ENCODE data around the gene PLD3. TPM values are rescaled to one million over a fixed set of nuclear protein-coding genes. Genes with fewer than 3 reads are reported as not detected.

PLD3 gene
- total and polyA plus RNA-seq, 12 donors: 116 to 238 (median 169) TPM

GRCh38 chr19:40383668-40384248 is 35.3 kb downstream of the PLD3 start:
- 84 to 85% methylated on average over 28 of the region's 28 CpGs for WGBS, 2 donors
- intact Hi-C loops (cut with DNase I): no loop called here
- no peaks in the 10 kb centered on the region for H3K4me1 ChIP-seq
- H3K36me3 ChIP-seq: peaks cover 0 to 18% (median 0%) of the 10 kb centered on the region in 9 donors
- no peak overlapping the region for H3K27ac ChIP-seq
- no peak overlapping the region for H3K4me3 ChIP-seq
- no peaks in the 10 kb centered on the region for H3K27me3 ChIP-seq
- ATAC-seq: no peak
- TF ChIP-seq CTCF (IDR thresholded peaks at IDR 0.05): no peak
- H3K9me3 ChIP-seq: no peaks in the 10 kb centered on the region
- DNase-seq: no peak

GRCh38 chr19:40387155-40387554 is 38.7 kb downstream of the PLD3 start:
- DNase-seq (no peak), ATAC-seq (no peak)
- intact Hi-C loops (cut with DNase I): no loop called here
- no peak for TF ChIP-seq CTCF (IDR thresholded peaks at IDR 0.05)
- H3K36me3 ChIP-seq: no peaks in the 10 kb centered on the region
- no peaks in the 10 kb centered on the region for H3K27me3 ChIP-seq
- H3K27ac ChIP-seq: no peak overlapping the region
- WGBS, 2 donors: 88 to 93% methylated on average over 10 of the region's 10 CpGs
- H3K4me1 ChIP-seq: no peaks in the 10 kb centered on the region
- no peaks in the 10 kb centered on the region for H3K9me3 ChIP-seq
- H3K4me3 ChIP-seq: no peak overlapping the region

- no peak overlapping the region for H3K27ac ChIP-seq
- intact Hi-C loops (cut with DNase I): no loop called here
- H3K27me3 ChIP-seq: no peaks in the 10 kb centered on the region
- no peak overlapping the region for H3K4me3 ChIP-seq
- H3K36me3 ChIP-seq: no peaks in the 10 kb centered on the region
- peaks cover 0 to 6% (median 0%) of the 10 kb centered on the region in 9 donors for H3K4me1 ChIP-seq
- 76% methylated on average over 3 of the region's 3 CpGs for WGBS, 2 donors
- TF ChIP-seq CTCF (IDR thresholded peaks at IDR 0.05): no peak
- no peak for ATAC-seq
- no peak for DNase-seq
- no peaks in the 10 kb centered on the region for H3K9me3 ChIP-seq
Measured at GRCh38 chr19:40388481-40388880, 40.0 kb downstream of the PLD3 start.

- H3K36me3 ChIP-seq: no peaks in the 10 kb centered on the region
- no peak overlapping the region for H3K4me3 ChIP-seq
- H3K27ac ChIP-seq: no peak overlapping the region
- ATAC-seq: no peak
- no peak for DNase-seq
- 95 to 96% methylated on average over 33 of the region's 33 CpGs for WGBS, 2 donors
- no peaks in the 10 kb centered on the region for H3K9me3 ChIP-seq
- intact Hi-C loops (cut with DNase I): no loop called here
- peaks cover 0 to 6% (median 0%) of the 10 kb centered on the region in 9 donors for H3K4me1 ChIP-seq
- TF ChIP-seq CTCF (IDR thresholded peaks at IDR 0.05): no peak
- H3K27me3 ChIP-seq: no peaks in the 10 kb centered on the region
Measured at GRCh38 chr19:40389404-40390083, 41.0 kb downstream of the PLD3 start.
